AG08395 (cell line): ENCODE results near the gene SRPK2.

Experiments
- DNase-seq: peaks from one replicate; pipeline ENCODE4 v3.0.0; 2012; ENCODE audit warnings: mixed read lengths, low spot score

SRPK2 gene

DNA sequence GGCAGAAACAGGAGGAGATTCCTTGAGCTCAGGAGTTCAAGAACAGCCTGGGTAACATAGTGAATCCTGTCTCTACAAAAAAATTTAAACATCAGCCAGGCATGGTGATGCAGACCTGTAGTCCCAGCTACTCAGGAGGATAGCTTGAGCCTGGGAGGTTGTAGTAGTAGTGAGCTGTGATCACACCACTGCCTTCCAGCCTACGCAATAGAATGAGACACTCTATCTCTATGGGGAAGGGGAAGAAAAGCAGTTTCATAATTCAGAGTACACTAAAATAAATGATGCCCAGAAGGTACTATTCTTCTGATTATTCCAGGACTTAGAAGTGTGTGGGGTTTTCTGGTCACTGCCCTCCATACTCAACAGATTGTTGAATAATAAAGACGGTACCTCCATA lies 197.4 kb downstream of the SRPK2 start:
- no peak for DNase-seq

DNA sequence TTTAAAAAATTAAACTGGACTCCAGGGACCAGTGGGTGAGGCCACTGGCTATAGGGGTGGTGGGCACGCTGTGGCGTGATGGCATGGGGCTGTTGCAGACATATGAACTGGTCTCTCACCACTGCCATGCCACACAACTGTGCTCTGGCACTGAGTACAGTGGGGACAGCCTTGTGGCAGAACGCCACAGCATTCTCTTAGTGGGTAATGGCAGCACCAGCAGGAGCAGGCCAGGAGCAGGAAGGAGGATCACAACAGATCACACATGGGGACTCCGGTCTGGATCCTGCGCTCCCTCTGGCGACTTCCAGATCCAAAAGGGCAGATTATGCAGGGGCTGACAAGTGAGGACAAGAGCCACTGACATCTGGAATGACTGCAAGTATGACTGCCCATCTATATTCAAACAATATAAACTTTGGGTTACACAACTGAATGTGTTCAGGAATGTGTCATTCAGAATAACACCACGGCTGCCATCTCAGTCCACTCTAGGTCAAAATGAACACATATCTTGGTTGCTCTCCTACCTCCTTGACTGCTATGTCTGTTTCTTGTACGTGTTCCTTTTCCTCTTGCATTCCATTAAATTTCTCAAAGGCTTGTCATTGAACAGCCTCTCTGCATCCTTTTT lies 198.7 kb downstream of the SRPK2 start:
- no peak for DNase-seq

DNA sequence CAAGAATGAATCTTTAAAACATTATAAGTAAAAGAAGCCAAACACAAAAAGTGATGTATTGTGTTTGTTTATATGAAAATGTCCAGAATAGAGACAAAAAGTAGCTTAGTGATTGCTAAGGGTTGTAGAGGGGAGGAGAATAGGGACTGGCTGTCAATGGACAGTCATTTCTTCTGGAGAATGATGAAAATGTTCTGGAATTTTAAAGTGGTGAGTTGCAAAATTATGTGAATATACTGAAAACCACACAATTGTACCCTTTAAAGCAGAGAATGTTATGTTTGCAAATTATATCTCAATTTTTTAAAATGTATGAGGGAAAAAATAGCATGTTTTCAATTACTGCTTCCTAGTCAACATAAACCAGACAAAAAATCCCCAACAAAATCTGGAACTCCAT lies 200.5 kb downstream of the SRPK2 start:
- DNase-seq, result peak; percentile 46

DNA sequence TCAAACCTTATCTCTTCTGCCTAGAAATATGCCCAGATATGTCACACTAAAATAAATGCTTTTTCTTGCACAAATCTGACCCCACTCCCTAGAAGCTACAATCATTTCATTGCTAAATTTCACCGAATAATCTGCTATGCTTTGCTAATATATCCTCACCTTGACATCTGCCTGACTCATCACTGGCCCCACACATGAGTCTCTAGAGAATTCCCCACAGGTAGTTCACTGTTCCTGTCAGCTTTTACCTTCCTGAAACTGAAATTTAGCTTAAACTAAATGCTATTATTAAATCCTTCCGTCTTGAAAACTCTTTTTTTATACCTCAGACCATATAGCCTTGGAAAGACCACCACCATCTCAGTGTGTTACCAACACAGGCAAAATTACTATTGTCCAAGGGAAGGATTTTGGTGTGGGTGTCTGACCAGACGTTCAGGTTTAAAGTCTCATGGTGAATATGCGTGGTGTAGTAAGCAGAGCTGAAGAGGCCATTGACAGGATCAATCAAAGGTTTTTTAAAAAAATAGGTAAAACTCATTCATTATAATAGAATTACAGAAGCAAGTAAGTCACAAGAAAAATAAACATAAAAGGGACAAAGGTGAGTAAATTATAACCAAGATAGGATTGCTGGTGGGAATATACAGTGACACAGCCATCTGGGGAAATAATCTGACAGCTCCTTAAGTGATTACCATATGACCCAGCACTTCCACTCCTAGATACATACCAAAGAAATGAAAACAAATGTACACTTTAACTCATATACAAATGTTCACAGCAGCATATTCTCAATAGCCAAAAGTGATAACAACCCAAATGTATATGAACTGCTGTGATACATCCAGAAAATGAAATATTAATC lies 201.2 kb downstream of the SRPK2 start:
- no peak for DNase-seq

DNA sequence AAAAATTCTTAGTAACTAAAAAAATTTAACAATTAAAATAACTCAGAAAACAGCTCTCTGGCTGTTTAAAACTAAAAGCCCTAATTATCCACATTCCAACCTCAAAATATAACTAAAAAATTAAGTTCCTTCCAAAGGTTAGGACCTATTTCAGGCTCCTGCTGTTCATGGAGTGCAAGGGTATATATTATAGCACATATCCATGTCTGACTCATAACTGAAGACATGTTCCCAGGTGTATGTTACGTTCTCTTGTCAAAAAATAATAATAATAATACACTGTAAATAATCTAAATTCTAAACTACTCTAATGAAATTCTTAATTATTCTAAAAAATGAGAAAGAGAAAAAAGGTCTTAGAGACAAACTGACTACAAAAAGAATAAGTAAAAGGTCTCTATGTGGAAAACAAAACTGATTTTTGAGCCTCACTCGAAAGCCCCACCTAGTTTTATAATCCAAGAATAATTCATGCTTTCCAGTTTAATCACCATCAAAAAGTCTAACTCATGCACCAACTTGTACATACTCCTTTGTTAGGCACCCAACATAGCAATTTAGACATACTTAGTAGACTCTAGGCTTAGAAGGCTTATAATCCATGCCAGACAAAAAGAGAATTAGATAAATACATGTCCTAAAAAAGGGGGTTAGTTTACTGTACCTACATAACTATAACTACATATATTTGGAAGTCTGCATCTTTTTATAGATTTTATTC lies 203.3 kb downstream of the SRPK2 start:
- DNase-seq, result no peak

DNA sequence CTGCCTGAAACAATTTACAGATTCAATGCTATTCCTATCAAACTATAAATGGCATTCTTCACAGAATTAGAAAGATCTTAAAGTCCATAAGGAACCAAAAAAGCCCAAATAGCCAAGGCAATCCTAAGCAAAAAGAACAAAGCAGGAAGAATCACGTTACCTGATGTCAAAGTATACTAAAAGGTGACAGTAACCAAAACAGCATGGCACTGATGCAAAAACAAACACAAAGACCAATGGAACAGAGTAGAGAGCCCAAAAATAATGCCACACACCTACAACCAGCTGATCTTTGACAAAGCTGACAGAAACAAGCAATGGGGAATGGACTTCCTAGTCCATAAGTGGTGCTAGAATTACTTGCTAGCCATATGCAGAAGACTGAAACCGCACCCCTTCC lies 208.7 kb downstream of the SRPK2 start:
- DNase-seq, result no peak

DNA sequence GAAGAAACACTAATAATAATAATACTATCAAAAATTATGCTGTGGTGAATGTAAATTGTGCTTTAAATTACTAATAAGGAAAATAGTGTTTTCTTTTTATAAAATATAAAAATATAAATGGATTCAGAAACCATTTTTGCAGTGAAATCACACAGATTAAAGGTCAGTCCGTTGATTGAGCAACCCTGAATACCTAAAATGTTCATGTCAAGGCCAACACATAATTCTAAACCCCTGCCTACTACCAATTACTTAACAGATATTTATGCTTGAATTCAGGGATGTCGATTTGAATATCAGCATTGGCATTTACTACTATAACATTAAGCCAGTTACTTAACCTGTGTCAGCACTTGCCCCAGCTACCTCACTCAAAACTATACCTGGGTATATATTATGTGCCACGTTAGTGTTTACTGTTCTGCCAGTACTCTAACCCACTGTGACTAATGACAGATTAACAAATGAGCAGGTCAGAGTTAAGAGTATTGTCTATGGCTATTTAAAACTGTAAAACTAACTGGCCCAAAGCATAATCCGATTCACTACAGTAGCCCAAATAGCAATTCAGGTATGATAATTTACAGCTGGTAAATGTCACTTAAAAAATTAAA lies 209.7 kb downstream of the SRPK2 start:
- DNase-seq, result no peak

DNA sequence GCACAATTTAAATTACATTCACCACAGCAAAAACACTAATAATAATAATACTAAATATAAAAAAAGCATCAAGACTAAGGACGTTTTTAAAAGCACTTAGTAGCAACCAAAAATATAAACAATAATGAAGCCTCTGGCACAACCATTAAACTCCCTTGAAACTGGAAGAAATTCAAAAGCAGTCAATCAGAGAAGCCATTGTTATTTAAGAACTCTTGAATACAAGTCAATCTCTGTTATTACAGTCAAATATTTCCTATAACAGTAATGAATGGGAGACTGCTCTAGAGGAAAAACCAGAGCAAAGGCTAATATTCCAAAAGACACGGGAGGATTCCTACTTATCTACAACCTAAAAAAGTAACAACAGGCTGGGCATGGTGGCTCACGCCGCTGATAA lies 210.5 kb downstream of the SRPK2 start:
- no peak for DNase-seq

DNA sequence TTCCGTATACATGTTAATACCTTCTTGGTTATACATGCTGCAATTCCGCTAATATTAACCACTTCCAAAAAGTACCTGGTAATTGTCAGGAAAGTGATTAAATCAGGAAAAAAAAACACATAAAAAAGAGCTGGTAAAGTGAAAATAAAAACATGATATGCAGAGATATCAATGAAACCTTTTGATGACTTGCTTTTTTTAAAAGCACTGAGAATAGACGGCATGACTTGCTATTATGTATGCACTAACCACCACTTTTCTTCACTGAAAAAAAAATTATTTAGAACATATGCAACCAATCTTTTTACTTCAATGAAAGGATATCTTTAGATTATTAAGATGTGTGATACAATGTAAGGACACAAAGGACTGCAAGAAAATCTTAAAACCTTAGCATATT lies 211.7 kb downstream of the SRPK2 start:
- no peak for DNase-seq

DNA sequence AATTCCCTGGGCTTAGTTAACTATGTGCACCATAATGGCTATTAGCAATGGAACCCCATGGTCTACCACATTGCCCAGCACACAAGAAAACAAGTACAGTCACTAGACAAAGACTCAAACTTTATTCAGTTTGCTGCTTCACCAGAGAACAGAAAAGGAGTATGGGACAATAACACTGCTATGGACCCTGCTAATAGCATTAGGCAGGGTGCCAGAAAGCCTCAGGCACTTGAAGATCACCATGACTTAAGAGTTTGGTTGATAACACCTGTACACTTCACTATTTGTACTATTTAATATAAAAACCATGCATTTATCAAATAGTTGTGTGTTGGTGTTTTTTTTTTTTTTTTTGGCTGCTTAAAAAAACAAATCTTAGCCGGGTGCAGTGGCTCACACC lies 215.1 kb downstream of the SRPK2 start:
- DNase-seq, result no peak

DNA sequence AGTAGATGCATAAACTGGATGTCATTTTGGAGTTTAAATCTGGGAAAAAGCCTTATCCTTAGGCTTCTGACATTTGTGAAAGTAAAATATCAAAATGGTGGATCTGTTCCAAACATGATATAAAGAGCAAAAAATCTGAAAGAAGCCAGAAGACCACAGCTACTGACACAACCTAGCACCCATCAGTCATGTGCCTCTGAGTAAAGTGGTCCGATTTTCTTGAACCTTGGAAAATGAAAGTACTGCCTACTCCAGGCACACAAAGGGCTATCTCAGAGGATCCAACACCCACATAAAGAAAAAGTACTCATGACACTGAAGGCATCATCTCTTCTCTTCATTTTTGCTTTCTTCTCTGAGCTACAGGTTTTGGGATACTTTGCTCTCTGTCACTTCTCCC lies 224.0 kb downstream of the SRPK2 start:
- no peak for DNase-seq

DNA sequence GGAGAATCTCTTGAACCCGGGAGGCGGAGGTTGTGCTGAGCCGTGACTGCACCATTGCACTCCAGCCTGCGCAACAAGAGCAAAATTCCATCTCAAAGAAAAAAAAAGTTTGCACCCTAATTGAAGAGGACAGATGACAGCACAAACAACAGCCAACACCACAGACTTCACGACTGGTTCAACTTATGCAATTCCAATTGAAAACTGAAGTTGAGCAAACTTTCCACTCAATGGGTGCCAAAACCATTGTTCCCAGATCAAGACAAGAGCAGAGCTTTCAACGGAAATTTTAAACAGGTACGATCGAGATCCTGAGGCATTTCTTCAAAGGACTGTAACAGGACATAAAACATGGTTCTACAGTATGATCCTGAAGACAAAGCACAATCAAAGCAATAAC lies 225.0 kb downstream of the SRPK2 start:
- DNase-seq, result no peak

DNA sequence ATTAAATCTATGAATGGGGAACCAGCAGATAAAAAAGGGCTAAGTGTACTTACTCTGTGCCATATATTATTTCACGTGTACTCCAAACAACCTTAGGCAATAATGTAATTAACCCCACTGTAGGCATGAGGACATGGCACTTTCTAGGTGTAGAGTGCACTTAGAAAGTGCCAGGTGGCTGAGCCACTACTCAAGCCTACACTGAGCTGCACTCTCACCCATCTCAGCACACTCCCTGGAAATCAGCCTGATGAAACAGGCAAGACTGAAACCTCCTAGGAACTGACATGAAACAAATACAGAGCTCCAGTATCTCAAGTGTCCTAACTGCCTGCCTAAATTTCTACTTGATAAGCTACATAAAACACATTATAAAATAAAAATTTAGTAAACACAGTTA lies 227.4 kb downstream of the SRPK2 start:
- DNase-seq, result no peak

DNA sequence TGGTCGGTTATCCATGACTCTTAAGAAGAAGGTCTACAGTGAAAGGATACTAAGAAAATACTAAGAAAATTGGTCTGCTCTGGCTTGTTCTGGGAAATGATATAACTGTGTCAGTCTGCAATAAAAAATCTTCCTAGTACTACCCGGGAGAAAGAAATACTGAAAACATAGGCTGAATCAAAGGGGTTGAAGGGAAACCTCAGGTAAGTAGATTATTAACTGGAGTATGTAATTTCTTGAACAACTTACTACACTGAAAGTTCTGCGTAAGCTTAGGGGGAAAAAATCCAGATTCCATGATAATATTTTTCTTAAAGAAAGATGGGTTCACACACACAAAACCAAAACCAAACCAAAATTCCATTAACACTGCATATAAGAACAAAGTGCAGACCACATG lies 231.4 kb downstream of the SRPK2 start:
- DNase-seq, result no peak

DNA sequence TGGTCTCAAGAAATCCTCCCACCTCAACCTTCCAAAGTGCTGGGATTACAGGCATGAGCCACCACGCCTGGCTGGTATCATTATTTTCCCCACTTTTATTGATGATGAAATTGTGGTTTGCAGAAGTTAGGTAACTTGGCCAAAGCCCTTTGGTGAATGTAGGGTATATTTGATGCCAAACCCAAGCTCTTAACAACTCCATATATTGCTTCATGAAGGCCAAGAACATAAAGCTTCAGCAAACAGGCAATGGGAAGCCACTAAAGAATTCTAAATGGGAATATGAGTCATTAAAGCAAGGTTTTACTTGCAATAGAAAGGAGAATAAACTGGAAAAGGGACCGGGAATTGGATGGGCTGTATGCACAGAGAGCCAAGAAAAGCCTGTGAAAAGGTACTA lies 232.0 kb downstream of the SRPK2 start:
- DNase-seq, result no peak

DNA sequence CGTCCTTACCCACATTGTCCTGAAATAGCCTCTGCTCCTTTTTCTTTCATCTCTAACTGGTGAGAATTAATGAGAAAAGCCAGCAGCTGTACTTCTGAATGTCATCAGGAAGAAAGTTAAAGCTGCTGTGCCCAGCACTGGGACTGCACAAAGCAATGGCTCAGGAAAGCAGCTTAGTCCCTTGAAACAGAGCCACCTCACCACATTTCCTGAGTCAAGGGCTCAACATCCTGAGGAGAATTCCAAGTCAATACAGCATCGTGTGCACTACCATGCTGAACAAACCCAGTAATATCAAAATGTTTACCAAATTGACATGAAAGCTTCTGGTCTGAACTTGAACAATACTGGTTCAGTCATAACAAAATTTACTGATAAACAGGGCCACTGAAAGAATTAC lies 234.6 kb downstream of the SRPK2 start:
- DNase-seq, result no peak

DNA sequence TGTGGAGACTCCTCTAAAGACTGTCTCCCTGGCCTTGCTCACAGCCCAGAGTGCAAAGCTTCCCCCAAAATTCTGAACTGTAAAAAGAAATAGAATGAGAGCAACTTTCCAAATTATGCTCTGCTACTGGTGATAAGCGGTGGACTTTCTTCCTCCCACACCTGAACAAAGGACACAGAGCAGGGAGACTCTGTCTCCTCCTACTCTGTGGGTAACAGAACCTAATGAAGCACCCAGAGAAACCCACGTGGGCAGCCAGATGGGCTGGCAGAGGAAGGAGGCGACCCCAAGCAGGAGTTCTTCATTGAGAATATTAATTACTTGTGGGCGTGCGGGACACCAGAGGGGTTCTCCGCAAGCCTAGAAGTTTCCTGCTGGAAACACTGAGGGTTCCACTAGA lies 235.2 kb downstream of the SRPK2 start:
- DNase-seq, result no peak

DNA sequence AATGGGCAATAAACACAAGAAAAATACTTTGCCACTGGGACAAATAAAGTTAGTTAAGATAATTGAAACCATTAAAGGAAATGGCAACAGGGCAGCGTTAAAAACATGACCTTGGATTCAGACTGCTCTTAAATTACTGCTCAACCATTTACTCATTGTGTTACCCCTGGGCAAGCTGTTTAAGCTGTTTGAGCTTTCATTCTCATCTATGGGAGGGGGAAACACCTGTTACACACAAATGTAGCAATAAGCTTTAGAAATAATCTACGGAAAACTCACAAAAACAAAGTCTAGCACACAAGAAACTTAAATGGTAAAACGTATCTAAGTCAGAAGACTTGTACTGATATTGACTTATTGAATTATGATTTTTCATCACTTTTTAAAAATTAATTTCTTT lies 237.6 kb downstream of the SRPK2 start:
- no peak for DNase-seq

DNA sequence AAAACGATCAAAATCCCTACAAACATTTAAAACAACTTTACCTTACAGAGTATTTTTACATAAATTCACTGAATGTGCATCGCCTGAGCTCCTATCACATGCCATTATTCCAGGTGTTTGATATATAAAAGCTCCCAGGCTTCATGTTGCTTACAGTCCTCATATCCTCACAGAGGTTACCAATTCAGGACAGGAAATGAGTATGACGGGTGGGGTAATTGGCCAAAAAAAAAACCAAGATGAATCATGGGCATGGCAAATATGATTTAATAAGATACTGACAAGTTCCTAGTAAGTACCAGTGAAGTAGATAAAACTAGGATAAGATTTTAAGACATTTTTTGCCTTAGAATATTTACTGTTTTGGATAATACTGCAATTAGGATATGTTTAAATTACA lies 238.9 kb downstream of the SRPK2 start:
- peak; percentile 54 for DNase-seq

DNA sequence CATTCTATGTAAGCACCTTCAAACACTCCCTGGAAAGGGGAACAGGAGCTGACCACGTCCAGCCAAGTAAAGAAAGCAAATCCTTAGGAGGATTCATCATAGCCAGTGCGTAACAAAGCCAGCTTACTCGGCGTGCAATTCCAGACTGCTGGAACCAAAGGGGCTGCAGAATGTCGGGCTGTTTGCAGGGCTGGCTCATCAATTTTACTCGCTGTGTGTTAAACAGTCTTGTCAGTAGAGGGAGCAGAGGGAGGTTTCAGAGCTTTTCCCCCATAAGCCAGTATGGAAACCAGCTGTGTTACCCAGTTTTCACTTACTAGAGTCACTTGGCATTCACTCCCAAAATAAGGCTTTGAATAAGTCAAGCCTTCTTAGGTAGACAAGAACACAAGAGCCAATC lies 247.7 kb downstream of the SRPK2 start:
- peak; percentile 55 for DNase-seq

DNA sequence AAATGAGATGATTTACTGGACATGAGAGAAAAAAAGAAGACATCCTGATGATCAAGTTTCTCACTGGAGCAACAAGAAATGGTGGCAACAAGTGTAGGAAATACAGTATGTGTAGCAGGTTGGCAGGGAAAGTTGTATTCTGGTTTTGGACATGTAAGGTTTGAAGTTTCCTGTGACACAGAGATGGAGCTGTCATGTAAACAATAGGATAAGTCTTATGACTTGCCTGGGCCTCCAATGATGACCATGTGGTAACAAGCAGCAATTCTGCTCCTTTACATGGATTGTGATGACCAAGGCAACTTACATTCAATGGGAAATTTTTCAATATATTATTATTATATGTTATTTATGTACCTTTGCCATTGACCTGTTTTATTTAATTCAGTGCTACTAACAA lies 249.3 kb downstream of the SRPK2 start:
- DNase-seq, result no peak

DNA sequence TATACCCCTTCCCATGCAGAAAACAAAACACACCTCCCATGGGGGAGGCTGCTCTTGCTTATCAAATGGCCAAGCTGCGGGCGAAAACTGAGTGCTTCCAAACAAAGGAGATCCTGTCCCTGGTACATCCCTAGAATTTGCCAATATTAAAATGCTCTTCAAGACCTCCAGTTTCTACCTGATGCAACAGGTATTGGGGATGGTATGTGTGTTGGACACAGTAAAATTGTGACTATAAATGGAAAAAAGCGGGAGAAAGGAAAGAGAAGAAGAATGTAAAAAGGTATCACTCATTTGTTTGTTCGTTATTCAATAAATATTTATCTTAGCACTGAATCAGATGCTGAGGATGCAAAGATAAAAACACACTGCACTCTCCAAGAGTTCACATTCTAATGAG lies 250.8 kb downstream of the SRPK2 start:
- no peak for DNase-seq

DNA sequence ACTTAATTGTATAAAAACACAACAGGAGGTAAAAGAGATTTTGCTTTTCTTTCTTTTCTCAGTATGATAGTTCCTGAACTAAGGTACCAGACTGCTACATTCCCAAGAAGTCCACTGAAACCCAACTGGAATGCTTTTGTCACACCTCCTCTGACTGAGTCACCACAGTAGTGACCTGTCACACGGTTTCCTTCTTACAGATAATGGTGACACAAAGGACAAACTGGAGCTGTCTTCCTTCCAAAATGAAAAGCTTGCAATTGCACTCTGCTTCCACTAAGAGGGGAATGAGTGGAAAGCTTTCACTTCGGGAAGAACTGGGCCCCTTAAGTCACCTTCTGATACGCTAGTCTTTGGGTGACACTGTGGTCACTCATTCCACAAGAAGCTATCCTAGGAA lies 252.5 kb downstream of the SRPK2 start:
- DNase-seq, result peak; percentile 31
